Left forelimb (tissue), 1 donor: ENCODE data around the gene CTNNA2.

Source experiments
- DNase-seq: peaks from one replicate; pipeline ENCODE4 v3.0.0-alpha.2; 2018; ENCODE audit warnings: low spot score

CTNNA2 gene

DNA sequence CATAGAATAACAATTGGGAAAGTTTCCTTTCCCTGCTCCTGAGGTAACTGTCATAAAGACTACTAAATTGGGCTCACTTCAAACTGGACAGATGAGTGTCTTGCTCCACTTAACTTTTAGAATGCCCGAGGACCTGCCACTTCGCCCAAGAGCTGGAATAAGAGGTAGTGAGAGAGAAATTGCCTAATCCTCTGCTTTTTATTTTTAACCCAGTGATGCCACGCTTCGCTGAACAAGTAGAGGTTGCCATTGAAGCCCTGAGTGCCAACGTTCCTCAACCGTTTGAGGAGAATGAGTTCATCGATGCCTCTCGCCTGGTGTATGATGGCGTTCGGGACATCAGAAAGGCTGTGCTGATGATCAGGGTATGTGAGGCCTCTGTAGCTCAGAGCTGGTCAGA lies 1061.1 kb downstream of the CTNNA2 start:
- DNase-seq: no peak

GRCh38 chr2:80579756-80580155 lies 1066.9 kb downstream of the CTNNA2 start:
- no peak for DNase-seq

- no peak for DNase-seq
These were observed 1078.4 kb downstream of the CTNNA2 start for GRCh38 chr2:80591233-80591632.

GRCh38 chr2:80592106-80592505 lies 1079.3 kb downstream of the CTNNA2 start:
- DNase-seq: no peak

GRCh38 chr2:80610108-80610507 lies 1097.3 kb downstream of the CTNNA2 start:
- DNase-seq: no peak

- DNase-seq: no peak
These were observed 1108.8 kb downstream of the CTNNA2 start for GRCh38 chr2:80621656-80622055.

DNA sequence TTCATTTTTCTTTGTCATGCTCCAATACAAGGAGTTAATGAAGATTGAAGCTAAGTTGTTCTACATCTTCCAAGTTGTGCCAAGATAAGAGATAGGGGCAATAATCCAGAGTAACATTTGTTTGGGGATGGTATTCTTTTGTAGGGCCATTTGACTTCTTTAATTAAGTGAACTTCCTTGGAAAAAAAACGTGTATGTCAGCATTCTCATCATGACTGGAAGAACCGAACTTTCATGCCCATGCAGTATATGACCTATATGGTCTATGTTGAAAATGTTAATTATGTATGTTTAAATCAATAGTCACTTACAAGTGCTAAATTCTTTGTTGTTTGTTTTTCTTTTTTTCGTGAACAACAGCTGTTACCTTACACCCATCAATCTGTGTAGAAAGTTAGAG lies 1111.2 kb downstream of the CTNNA2 start:
- DNase-seq: no peak

DNA sequence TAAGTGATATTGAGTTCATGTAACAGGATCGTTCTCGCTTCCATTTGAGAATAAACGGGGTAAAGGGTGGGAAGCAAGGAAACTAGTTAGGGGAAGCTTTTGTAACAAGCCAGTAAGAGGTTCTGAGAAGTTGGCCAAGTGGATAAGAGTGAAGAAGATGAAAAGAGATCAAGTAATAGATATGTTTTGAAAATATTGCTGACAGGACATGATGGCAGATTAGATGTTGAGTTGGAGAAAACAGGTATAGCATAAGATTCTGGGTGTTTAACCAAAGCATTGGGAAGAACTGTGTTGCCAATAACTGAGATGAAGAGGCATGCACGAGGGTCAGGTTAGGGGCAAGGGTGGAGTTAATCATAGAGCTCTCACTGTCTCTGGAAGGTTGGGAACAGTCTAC lies 1121.7 kb downstream of the CTNNA2 start:
- DNase-seq: no peak

DNA sequence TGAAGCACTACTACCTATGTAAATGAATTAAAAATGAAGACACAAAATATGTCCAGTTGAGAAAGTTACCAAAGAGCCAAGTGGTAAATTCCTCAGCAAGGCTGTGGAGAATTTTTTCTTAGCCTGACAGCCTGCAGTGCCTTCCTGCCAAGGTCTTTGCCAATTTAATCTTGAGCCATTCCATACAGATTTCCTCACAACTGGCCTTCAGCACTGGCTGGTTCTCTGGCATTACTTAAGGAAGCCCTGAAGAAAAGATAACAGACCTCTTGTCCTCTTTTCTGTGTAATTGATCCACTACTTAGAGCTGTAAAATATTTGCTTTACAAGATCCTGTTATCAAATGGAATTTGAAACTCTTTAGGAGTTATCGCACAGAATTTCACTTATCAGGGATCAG lies 1125.9 kb downstream of the CTNNA2 start:
- DNase-seq: no peak

- no peak for DNase-seq
These were observed 1129.6 kb downstream of the CTNNA2 start for GRCh38 chr2:80642465-80642864.

DNA sequence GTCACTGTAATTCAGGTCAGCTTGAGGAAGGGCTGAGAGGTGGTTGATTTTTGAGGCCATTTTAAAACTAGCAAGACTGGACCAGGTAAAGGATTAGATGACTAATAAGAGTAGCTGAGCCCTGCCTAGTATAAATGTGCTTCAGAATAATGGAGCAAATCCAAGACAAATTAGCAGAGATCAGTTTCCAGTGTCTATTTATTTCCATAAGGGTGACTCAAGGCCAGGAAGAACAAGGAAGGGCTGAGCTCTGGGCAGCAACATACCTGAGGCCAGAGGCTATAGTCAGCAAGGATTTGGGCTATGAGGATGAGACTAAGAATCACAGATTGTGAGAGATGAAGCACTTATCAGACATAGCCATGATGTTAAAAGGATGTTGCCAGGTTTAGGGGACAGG lies 1130.7 kb downstream of the CTNNA2 start:
- DNase-seq: no peak

DNA sequence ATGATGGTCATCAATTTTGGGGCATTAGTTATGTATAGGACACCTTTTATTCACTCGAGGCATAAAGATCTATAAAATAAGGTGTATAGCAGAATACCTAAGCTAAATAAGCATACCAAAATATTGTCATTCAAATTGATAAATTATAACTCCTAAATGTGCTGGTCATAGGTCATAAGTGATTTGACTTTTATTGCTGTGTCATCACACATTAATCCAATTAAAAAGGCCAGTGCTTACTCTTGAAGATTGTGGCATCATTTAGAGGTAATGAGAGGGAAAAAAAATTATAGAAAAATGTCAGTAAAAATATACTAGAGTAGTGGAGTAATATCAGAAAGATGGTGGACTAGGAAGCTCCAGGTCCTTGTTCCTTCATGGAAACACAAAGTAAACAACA lies 1138.6 kb downstream of the CTNNA2 start:
- no peak for DNase-seq

DNA sequence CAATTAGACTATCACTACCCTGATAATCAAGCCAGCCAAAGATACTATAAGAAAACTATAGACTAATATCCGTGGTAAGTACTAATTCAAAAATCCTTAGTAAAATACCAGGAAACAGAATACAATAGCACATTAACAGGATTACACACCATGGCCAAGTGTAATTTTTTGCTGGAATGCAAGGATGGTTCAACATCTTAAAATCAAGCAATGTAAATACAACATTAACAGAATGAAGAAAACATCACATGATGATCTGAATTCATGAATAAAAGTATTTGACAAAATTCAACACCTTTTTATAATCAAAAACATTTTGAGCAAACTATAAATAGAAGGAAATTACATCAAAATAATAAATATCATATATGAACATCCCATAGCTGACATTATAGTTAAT lies 1142.4 kb downstream of the CTNNA2 start:
- DNase-seq: no peak

GRCh38 chr2:80670763-80671162 lies 1157.9 kb downstream of the CTNNA2 start:
- no peak for DNase-seq

DNA sequence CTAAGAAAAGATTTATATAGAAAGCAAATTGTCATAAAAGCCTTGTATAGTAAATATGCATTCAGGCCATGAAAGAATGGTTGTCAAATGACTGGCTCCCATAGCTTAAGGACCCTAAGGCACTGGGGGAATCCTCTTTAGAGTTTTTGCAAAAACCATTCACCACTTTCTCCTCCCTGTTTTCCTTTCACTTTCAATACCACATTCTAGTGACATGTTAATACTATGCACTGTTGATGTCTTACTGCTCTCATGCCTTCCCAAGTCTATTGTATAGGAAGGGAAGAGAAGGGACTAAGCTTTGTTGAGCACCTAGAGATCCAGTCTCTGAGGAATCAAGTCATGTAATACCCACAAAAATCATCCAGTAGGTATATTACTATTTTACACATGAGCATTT lies 1174.7 kb downstream of the CTNNA2 start:
- no peak for DNase-seq

GRCh38 chr2:80689106-80689505 lies 1176.3 kb downstream of the CTNNA2 start:
- no peak for DNase-seq
